ENCODE data around the gene ZFPL1.

GRCh38 chr11:65058419-65059054 is 25.5 kb upstream of the ZFPL1 start, which contains the start of gene NAALADL1:
- TF ChIP-seq TCF12 (IDR thresholded peaks at IDR 0.05; ENCODE audit: low read depth) (no peak), REST (IDR thresholded peaks at IDR 0.05; ENCODE audit: low read depth) (no peak), NFIC (IDR thresholded peaks at IDR 0.05) (no peak), CEBPB (IDR thresholded peaks at IDR 0.05) (no peak), EP300 (IDR thresholded peaks at IDR 0.05; ENCODE audit: borderline replicate concordance) (no peak), RAD21 (IDR thresholded peaks at IDR 0.05; ENCODE audit: low read depth) (no peak), EGR1 (IDR thresholded peaks at IDR 0.05) (no peak), TAF1 (IDR thresholded peaks at IDR 0.05; ENCODE audit: low read depth) (no peak), MAX (IDR thresholded peaks at IDR 0.05) (no peak), ZBTB7A (IDR thresholded peaks at IDR 0.05; ENCODE audit: low read depth) (no peak)
